Measurements from ENCODE around the gene TRIP11. TPM values are rescaled to one million over a fixed set of nuclear protein-coding genes. Genes with fewer than 3 reads are reported as not detected.
"Not testable (repeated sequence)": the region's sequence is repeated elsewhere in the genome, so short reads cannot be mapped to it uniquely, and the experiment has no call there.

TRIP11 gene
- total RNA-seq, 1 donor from 2014 or later: 27.0 TPM

GRCh38 chr14:92049781-92050180, 9.9 kb upstream of the TRIP11 start:
- no peaks in the 10 kb centered on the region for H3K9me3 ChIP-seq
- no peaks in the 10 kb centered on the region for H3K4me1 ChIP-seq
- intact Hi-C loops (cut with DNase I): no loop called here
- no peak for TF ChIP-seq CTCF (IDR thresholded peaks at IDR 0.05)
- no peak for TF ChIP-seq POLR2A (IDR thresholded peaks at IDR 0.05)
- no peak for TF ChIP-seq POLR2AphosphoS5 (IDR thresholded peaks at IDR 0.05; ENCODE audit: insufficient read depth in 1 of 2, low read depth in 1 of 2)
- H3K36me3 ChIP-seq: no peaks in the 10 kb centered on the region
- H3K27ac ChIP-seq: no peak overlapping the region
- H3K27me3 ChIP-seq: no peaks in the 10 kb centered on the region
- DNase-seq (ENCODE audit: extremely low spot score in 2 of 2): no peak
- no peak overlapping the region for H3K4me3 ChIP-seq

GRCh38 chr14:92049221-92049620, 9.4 kb upstream of the TRIP11 start:
- H3K4me3 ChIP-seq; H3K27me3 ChIP-seq; H3K4me1 ChIP-seq; H3K9me3 ChIP-seq; H3K27ac ChIP-seq; H3K36me3 ChIP-seq; intact Hi-C loops (cut with DNase I); DNase-seq (ENCODE audit: extremely low spot score in 2 of 2): not testable (repeated sequence)

GRCh38 chr14:92045904-92046303, 6.0 kb upstream of the TRIP11 start:
- H3K27me3 ChIP-seq; H3K9me3 ChIP-seq; H3K4me3 ChIP-seq; H3K4me1 ChIP-seq; intact Hi-C loops (cut with DNase I); H3K27ac ChIP-seq; H3K36me3 ChIP-seq; DNase-seq (ENCODE audit: extremely low spot score in 2 of 2): not testable (repeated sequence)

- H3K4me3 ChIP-seq; intact Hi-C loops (cut with DNase I); H3K27ac ChIP-seq: not testable (repeated sequence)
These were observed 1.9 kb upstream of the TRIP11 start for GRCh38 chr14:92041766-92042165.

GRCh38 chr14:92041203-92041602, 1.3 kb upstream of the TRIP11 start:
- DNase-seq (ENCODE audit: extremely low spot score in 2 of 2): no peak
- Histone ChIP-seq H3K27me3 (no peaks in the 10 kb centered on the region), H3K4me3 (peak overlapping the region in 1 of 2 donors; percentile 57), H3K27ac (peak overlapping the region; percentile 79), H3K4me1 (peaks cover 36% of the 10 kb centered on the region), H3K36me3 (no peaks in the 10 kb centered on the region), H3K9me3 (no peaks in the 10 kb centered on the region)
- TF ChIP-seq POLR2A (IDR thresholded peaks at IDR 0.05): no peak
- no peak for TF ChIP-seq CTCF (IDR thresholded peaks at IDR 0.05)
- no peak for TF ChIP-seq POLR2AphosphoS5 (IDR thresholded peaks at IDR 0.05; ENCODE audit: insufficient read depth in 1 of 2, low read depth in 1 of 2)
- intact Hi-C loops (cut with DNase I): no loop called here

More at GRCh38 chr14:92041766-92042165, 1.9 kb upstream of the TRIP11 start:
- not testable (repeated sequence) for DNase-seq (ENCODE audit: extremely low spot score in 2 of 2); H3K36me3 ChIP-seq; H3K27me3 ChIP-seq; H3K9me3 ChIP-seq
- peaks cover 30% of the 10 kb centered on the region for H3K4me1 ChIP-seq

- intact Hi-C loops (cut with DNase I): no loop called here
- Histone ChIP-seq H3K4me3 (peak overlapping the region; percentile 55 to 57), H3K36me3 (no peaks in the 10 kb centered on the region), H3K27ac (peak overlapping the region; percentile 79), H3K4me1 (peaks cover 43% of the 10 kb centered on the region), H3K9me3 (no peaks in the 10 kb centered on the region), H3K27me3 (no peaks in the 10 kb centered on the region)
- no peak for DNase-seq (ENCODE audit: extremely low spot score in 2 of 2)
- TF ChIP-seq POLR2AphosphoS5 (IDR thresholded peaks at IDR 0.05; ENCODE audit: insufficient read depth in 1 of 2, low read depth in 1 of 2) (no peak), POLR2A (IDR thresholded peaks at IDR 0.05) (no peak), CTCF (IDR thresholded peaks at IDR 0.05) (no peak)
These were observed 682 bp upstream of the TRIP11 start for GRCh38 chr14:92040431-92041051.
